Effector CD8-positive, alpha-beta T cell (primary cell): Measurements from ENCODE around the gene NSMF.
"Not testable (repeated sequence)": the region's sequence is repeated elsewhere in the genome, so short reads cannot be mapped to it uniquely, and the experiment has no call there.

ENCODE experiments used
- DNase-seq: peaks from one replicate; lab custom pipeline; 2025; lab: John Stamatoyannopoulos, UW

Gene NSMF

GRCh38 chr9:137412431-137412830, 46.7 kb downstream of the NSMF start:
- no peak for DNase-seq

GRCh38 chr9:137411645-137412380, 47.3 kb downstream of the NSMF start:
- DNase-seq: no peak

GRCh38 chr9:137411260-137411644, 47.9 kb downstream of the NSMF start:
- DNase-seq: no peak

- DNase-seq: no peak
These were observed 48.3 kb downstream of the NSMF start for GRCh38 chr9:137410891-137411249.

- not testable (repeated sequence) for DNase-seq
These were observed 48.8 kb downstream of the NSMF start for GRCh38 chr9:137410236-137410890.

GRCh38 chr9:137409515-137409914, 49.6 kb downstream of the NSMF start:
- DNase-seq: no peak

GRCh38 chr9:137408651-137409405, 50.3 kb downstream of the NSMF start:
- no peak for DNase-seq

- no peak for DNase-seq
These were observed 51.4 kb downstream of the NSMF start for GRCh38 chr9:137407590-137408300.

- DNase-seq: peak; percentile 30
These were observed 52.1 kb downstream of the NSMF start for GRCh38 chr9:137406876-137407589.

GRCh38 chr9:137406085-137406760, 52.9 kb downstream of the NSMF start:
- no peak for DNase-seq

- DNase-seq: no peak
These were observed 53.5 kb downstream of the NSMF start for GRCh38 chr9:137405677-137406081.

GRCh38 chr9:137404961-137405567, 54.1 kb downstream of the NSMF start:
- DNase-seq: no peak

- no peak for DNase-seq
These were observed 55.9 kb downstream of the NSMF start for GRCh38 chr9:137403269-137403668.

- no peak for DNase-seq
These were observed 56.4 kb downstream of the NSMF start for GRCh38 chr9:137402746-137403145.

- DNase-seq: no peak
These were observed 60.3 kb downstream of the NSMF start for GRCh38 chr9:137398561-137399468.

GRCh38 chr9:137397675-137398423, 61.3 kb downstream of the NSMF start:
- no peak for DNase-seq
